ENCODE measurements around the gene HLCS.
"Not testable (repeated sequence)": the region's sequence is repeated elsewhere in the genome, so short reads cannot be mapped to it uniquely, and the experiment has no call there.

HLCS gene

DNA sequence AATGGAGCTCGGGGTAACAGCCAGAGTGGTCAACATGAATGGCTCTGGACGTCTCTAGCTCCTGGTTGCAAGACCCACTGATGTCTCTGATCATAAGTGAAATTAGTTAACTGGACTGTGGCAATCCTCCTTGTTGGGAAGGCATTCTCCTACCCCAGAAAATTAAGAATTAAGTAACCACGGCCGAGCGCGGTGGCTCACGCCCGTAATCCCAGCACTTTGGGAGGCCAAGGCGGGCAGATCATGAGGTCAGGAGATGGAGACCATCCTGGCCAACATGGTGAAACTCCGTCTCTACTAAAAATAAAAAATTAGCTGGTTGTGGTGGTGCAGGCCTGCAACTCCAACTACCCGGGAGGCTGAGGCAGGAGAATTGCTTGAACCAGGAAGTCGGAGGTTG lies 14.1 kb downstream of the HLCS start:
- not testable (repeated sequence) for DNase-seq

DNA sequence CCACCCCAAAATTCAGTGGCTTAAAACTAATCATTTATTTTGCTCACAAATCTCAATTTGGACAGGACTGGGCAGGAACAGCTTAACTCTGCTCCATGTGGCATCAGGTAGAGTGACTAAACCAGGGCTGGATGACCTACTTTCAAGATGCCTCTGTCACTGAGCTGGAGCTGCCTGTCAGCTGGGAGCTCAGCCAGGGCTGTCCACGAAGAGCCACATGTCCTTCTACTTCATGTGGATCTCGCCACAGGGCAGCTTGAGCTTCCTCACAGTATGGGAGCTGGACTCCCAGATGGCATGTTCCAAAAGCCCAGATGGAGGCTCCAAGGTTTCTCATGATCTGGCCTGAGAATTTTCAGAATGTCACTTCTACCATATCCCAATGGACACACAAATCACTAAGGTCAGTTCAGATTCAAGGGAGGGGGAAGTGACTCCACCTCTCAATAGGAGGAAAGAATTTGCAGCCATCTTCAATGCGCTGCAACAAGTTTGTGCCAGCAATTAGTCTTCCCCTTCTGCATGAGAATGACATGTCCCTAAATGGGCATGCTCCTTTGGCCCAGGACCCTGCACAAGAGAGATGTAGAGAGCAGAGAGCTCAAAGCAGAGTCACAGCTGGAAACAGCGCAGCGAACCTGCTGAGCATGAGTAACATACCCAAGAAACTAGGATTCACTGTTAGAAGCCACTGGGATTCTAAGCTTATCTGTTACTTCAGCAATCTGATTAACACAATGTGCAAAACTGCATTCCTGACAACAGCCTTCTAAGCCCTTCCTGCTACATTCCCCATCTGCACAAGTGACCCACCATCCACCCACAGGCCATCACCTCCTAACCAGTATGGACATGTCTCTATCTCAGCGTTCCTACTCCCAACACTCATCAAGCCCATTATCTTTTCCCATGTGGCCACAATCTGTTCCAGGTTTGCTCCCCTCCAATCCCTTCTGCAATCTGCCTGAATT lies 17.0 kb downstream of the HLCS start:
- no peak for DNase-seq

DNA sequence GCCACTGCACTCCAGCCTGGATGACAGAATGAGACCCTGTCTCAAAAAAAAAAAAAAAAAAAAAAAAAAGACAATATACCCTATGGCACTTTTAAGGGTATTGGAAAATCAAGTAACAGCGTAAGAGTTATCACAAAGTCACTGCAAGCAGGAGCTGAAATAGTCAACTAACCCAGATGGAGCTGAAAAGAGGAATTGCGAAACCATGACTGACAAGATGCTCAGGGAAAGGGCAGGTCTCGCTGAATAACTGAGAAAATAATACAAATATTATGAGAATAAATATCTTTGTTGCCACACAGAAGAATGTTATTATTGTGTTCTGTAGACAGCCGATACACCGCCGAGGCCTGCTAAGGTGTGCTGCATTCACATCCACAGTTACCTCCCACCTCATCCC lies 17.8 kb downstream of the HLCS start:
- DNase-seq, result no peak

DNA sequence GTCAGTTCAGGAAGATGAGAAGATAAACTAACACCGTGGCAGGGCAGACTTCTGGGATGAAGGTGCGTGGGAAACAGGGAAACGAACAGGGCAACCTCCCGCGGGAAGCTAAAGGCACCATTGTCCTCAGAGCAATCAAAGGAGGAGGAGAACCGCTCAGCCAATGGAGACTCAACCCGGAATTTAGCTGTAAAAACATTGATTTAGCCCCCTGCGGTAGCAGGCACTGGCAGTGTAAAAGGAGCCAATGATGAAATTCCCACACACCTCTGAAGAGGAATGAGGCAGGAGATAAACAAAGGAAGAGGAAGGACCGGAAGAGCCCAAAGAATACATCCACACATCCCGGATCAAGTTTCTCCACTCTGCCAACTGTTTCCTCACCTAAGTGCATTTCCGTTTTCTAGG lies 19.5 kb downstream of the HLCS start:
- DNase-seq, result no peak

DNA sequence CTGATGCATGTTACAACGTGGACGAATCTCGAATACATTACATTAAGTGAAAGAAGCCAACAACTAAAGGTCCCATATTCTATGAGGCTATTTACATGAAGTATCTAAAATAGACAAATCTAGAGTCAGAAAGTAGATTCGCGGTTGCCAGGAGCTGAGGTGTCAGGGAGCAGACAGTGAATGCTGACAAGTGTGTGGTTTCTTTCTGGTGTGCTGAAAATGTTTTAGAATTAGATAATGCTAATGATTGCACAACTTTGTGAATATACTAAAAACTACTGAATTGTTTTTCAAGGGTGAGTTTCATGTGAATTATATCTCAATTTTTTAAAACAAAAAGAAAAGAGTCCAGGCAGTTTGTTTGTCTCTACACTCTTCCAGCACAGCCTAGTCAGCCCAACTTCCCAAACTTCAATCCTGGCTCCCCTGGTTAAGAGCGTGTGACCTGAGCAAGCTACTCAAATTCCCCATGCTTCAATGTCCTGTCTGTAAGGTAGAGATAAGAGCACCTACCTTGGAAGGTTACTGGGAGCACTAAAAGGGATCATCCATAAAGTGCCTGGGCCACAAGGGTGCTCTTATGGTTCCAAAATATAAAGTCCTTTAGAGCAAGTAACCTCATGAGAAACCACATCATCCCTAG lies 20.9 kb downstream of the HLCS start:
- DNase-seq, result peak; percentile 60

DNA sequence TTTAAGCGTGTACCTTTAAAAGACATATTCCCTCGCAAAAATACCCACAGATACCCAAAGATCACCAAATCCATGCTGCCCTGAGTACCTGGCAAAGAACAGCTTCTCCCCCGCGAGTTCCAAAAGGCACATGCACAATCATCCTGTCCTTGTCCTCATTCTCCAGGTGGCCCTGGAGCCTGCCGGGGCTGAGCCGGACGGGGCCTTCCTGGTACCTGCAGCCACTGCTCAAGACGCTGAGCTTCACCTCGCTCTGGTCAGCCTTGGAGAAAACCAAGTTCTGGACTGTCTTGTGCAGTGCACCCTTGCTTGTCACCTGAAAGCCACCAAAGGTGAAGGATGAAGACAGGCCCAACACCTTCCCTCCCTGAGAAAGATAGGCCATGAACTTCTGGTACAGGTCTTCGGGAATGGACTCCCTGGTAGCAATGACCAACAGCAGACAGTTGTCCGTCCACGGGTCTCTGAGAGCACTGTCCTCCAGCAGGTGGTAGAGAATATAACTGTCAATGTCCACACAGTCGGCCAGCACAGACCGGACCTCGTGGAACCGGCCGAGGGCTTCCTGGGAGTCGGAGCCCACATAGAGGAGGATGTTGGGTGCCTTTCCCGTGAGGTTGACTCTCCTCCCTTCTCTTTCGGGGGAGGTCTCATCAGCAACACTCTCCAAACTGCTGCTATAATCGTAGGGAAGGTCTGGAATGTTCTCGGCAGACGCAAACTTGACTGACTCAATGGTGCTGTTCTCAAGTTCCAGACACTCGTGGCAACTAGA lies 29.9 kb downstream of the HLCS start:
- no peak for DNase-seq

DNA sequence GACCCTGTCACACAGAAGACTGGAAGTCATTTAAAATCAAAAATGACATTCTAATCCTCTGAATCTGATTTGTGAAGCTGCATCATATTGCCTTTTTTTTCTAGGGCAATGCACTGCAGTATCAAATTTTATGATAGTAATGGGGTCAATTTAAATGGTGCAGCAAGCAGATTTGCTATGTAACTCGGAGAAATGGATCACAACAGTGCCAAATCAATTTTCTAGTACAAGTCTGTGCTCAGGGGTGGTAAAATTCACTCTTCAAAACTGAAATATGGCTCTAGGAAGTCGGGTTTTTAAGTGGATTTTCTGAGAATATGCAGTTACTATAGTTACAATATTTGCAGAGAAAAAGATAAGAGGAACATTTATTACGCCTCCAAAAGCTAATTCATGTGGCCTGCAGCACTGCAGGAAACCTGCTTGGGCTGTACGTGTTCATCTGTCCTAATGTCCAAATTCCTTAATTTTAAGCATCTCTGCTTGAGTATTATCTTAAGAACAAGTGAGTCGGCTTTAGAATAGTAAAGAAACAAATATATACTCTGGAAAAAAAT lies 31.5 kb downstream of the HLCS start:
- DNase-seq, result no peak

DNA sequence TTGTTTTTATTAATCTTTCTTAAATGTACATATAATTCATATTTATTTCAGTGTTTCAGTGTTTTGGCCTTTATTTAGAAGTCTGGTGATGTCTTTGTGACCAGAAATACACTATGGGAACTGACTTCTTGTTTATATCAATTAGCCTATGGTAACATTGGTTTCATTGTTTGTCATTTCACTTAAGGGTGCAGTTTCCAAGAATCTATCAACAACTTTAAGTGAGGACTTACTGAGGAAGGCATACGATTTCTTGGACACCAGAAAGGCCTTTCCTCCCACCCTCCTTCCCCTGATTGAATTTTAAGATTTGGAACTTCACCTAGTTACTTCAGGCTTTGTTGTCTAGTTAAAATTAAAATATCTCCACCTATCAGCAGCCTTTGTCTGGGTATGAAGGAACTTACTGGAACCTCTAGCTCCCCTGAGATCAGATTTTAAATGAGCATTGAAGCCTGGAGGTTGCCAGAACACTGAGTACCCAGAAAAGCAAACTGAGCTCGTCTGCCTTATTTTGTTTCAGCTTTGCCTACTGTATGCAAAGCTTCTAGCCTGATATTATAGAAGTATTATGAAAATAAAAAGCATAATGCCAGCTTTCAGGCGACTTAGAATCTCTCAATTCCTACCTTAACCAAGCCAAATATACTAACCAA lies 34.2 kb downstream of the HLCS start:
- no peak for DNase-seq

DNA sequence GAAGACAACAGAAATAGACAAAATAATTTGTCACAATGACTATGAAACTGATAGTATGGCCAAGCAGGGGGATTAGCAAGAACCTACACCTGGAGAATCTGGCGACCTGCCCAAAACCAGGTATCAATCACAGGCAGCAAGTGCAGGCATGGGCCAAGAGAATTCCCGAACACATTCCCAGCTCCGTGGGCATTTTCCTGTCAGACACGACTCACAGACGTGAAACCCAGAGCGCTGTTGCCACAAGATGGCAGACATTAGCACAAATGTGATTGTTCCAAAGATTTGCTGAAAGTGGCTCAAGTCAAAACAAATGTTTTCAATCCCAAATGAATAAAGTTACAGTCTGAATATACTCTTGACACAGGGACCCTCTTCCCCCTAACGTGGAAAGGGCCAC lies 36.8 kb downstream of the HLCS start:
- DNase-seq, result no peak

DNA sequence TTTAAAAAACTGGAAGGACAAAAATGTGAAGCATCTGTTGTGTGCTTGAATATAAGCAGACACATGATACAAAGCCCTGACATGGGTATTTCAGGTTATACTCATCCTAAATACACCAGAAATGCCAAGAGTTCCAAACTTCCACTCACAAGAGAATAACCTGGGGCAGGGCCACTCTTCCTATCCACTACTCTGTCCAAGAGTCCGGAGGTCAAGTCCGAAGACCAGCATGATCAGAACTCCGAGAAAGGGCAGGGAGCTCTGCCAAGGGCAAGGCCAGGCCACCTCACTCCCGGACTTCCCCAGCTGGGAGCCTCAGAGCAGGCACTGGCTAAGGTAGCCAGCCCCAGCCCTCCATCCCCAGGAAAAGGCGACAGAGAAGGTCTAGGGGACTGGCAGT lies 37.5 kb downstream of the HLCS start:
- DNase-seq, result no peak

DNA sequence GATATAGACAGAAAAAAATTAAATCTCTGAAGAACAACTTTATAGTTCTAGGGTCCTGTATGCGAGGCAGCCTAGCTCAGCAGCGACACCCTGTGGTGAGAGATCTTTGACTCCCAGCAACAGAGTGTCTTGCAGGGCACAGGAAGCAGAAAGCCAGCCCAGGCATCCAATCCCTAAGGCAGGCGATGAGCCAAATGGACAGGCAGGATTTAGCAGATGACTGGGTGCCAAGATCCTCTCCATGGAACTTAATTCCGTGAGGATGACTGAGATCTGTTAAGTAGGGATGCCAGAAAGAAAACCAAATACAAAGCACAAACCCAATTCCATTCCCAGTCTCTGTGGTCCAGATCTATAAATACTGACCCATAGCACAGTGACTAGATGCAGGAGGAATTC lies 38.8 kb downstream of the HLCS start:
- peak; percentile 83 for DNase-seq

DNA sequence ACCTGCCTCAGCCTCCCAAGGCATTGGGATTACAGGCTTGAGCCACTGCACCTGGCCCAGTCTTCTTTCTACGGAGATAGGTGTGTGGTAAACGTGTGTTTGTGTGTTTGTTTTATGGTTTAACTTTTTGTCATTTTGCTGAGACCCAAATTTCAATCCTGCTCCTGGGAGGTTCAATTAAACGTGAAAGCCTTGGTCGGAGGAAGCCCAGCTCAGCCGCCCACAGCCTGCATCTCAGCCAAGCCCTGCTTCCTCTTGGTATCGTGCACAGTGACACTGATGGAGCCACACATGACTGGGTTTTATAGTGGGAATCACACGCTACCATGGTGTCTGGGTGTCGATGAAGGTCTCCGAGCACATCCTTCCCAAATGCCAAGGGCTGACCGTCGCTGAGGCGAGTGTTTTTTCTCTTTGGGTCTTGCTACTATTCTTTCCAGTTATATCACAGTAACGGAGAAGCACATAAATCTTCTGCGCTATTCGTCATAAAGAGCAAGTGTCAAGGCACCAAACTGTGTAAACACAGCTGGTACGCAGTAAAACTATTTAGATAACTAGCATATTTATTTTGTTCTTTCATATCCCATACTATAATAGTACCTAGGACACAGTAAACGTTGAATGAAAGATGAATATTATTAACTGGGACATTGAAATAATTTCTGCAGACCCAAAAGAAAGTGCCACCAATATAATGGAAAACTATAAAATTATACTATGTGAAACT lies 39.3 kb downstream of the HLCS start:
- no peak for DNase-seq

DNA sequence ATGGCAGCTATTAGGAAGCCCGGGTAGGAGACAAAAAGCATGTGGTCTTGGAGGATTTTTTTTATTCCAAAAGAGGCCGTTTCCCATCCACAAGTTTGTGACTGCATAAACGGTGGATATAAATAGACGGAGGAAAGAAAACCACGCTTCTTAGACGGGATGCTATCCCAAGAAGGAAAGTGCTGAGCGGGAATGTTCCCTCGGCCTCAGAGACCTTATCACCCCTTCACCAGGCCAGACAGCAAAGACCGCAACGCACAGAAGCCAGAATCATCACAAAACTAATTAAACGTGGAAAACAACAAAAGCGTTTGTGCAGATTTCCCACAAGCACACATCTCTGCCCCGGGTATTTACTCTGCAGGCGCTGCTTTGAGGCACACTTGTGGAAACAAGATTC lies 43.2 kb downstream of the HLCS start:
- no peak for DNase-seq

DNA sequence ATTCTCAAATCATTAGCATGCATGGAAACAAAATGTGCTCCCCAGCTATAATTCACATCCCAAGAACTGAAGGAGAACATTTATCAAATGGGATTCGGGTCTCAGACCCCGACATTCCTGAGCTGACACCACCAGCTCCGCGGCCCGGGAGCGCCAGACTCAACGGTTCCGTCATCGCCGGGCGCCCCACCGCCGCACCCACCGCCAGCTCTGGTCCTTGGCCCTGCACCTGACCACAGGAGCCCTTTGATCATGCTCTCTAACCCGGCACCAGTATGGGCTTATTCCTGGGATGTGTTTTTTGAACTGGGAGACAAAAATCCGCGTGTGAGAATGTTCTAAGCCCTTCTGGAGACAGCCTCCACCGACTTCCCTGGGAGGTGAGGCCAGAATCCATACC lies 43.6 kb downstream of the HLCS start:
- DNase-seq, result no peak

DNA sequence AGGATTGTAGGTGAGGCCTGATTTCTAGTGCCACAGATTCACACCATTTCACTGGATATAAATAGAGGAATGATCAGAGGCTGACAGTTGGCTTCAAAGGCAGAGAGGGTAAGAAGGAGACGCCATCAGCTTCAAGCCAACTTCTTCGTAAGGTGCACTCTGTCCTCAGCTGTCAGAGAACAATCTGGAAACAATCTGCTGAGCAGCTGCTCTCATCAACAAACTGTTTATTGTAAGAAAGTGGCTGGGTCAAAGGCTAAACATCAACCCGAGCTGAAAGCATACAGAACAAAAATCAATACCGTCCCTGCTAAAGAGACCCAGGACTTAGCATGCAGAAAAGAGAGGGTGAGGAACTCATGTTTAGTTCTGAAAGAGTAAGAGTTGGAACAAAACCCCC lies 48.2 kb downstream of the HLCS start:
- DNase-seq, result no peak

DNA sequence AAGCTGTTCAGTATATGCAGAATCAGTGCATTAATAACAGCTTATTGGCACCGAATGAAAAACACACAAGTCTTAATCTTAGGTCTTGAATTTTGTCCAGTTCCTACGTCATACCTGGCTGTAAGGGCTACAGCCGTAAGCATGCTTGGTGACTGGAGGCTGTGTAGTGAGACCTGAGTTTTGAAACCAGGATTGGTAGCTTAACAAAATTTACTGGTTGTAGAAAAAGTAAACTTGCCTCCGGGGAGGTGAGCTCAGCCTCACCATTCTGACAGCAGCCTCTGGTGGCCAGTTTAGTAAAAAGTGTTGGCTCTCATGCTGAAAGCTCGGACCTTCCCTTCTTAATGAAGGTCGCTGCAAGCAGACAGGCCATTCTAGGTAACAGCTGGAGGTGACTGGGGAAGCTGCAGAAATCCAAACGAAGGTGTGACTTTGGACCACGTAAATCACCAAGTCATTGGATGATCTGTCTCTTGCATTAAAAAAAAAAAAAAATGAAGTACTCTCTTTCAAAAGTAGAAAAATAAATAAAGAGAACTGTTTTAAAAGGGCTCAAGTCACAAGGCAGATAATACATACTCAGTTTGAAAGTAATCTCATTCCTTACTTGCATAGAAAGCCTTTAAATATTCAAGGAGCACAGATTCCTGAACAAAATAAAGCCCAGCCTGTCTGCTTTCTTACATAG lies 48.9 kb downstream of the HLCS start:
- DNase-seq, result peak; percentile 20

DNA sequence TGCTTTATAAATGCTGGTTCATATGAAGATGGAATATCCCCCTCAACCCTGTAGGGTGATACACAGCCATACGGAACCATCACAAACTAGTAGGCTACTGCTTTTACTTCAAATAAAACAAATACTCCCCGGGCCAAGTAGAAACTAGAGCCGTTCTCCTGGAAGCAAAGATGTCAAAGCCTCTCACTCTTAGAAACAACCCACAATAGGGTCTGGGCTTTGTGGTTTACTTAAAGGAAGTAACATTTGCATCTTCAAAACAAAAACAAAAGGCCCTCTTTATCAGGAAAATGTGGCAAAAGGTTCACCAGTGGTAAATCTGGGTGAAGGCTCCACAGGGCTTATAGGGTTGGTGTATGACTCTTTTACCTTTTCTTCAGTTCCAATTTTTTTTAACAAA lies 49.8 kb downstream of the HLCS start:
- no peak for DNase-seq

DNA sequence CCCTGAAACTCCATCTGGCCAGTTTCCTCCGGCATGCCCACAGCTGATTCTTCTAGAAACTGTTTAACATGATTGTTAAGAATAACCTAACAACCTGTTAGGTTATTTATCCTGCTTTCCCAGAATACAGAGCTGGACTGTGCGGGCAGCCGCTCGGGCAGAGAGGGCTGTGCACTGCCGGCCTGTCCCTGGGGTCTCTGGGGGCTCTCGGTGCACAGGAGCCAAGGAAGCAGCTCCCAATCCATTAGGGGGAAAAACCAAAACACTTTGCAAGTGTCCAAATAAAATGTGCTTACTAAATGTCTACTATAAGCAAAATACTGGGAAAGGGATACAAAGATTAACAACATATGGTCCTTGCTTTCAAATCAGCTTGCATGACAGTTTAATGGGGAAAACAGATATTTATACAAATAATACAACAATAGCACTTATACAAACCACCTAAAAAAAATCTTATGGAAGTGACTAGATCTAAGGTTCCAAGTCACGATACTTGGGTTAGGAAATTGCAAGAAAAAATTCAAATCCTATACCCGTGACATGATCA lies 50.7 kb downstream of the HLCS start:
- DNase-seq, result no peak

DNA sequence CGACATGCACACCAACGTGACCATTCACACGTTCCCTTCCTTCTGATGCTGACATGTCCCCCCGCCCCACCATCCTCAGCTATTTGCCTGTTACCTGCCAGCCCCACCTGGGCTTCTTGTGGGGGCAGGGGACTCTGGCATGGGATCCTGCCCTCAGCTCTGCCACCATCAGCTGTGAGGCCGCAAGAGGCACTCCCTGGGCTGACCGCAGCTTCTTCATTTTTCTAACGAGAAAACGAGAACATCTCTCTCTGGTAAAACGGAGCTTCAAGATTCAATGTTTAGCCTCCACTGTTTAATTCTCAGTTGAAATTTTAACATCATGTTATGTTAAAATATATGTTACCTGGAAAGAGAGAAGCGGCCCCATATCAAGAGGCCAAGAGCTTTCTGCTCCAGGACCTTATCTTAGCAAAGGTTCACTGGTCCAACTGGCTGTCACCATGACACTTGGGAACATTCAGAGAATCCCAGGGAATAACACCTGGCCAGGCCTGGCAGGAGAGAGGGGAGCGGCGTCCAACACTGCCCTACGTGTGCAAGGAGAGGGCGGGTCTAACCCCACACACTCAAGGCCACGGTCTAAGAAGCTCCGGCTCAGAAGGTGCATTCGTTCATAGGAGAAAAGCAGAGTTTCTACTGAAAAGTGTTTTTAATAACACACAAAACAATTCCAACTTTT lies 51.3 kb downstream of the HLCS start:
- DNase-seq, result no peak

DNA sequence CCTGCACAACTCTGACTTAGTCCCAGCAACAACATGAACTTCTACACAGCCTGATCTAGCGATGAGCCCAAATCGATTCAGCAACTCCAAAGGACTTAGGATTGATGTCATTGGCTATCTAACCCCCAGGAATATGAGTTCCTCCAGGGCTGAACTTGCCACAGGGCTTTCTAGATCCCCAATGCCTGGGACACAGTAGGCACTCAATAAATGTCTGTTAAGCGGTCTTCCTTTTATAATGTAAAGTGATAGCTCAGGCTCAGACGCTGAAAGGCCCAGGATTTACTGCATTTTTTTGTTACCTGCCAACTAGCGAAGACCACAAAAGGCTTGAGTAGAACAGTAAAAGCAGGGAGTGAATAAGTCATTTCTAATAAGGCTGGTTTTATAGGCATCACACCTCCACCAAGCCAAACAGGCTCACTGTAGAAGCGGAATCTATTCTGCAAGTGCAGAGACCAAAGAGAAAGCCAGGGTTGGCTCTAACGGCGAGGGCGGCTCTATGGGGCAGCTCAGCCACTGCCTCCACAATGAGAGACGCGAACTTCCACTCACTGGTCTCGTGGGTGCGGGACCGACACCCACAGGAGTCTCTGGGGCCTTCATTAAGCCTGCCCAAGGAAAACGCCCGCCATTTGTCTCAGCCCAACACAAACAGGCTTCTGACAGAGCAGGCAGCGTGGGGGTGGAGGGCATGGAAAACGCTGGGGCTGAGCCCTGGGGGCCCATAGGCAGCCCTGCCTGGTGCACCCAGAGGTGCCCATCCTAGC lies 52.0 kb downstream of the HLCS start:
- no peak for DNase-seq

Measured in hematopoietic multipotent progenitor cell treated with erythropoietin and hydrocortisone succinate and interleukin-3 and kit ligand, for 4 days (in vitro differentiated cells).